HEK293 (cell line): Measurements from ENCODE around the gene NKX1-1.

Experiments used
- CTCF ChIA-PET: fragments of 350-600 bp; formaldehyde crosslinking; extraction: SDS; loops from one replicate; lab custom pipeline; 2021; ENCODE audit warnings: antibody characterized with exemption; lab: Yijun Ruan, JAX
- POLR2A ChIA-PET: fragments of 300-600 bp; formaldehyde crosslinking; extraction: SDS; loops from one replicate; lab custom pipeline; 2020; ENCODE audit warnings: antibody characterized with exemption, inconsistent platforms; lab: Yijun Ruan, JAX
- H3K27ac ChIP-seq: fragments of 200-500 bp; sonication (Bioruptor generic); 2 replicates; pipeline ENCODE4 v1.5.1; 2014; ENCODE audit warnings: low read depth, low read length, control low read depth, inconsistent platforms; ENCODE audit errors: extremely low read depth
- H3K36me3 ChIP-seq, 2 experiments: fragments of 200-500 bp in 1 of 2; sonication (Bioruptor generic) in 1 of 2; 1 replicate in 1 of 2; 2 replicates in 1 of 2; pipeline ENCODE4 v1.5.1; 2014 to 2017; ENCODE audit warnings: inconsistent platforms in 2 of 2, low read length in 2 of 2; ENCODE audit not compliant: control insufficient read depth in 2 of 2, insufficient read depth in 1 of 2
- H3K4me1 ChIP-seq: fragments of 200-500 bp; sonication (Bioruptor generic); 2 replicates; pipeline ENCODE4 v1.5.1; 2014; ENCODE audit warnings: mild to moderate bottlenecking, low read length, inconsistent platforms; ENCODE audit not compliant: control insufficient read depth, insufficient read depth
- H3K4me3 ChIP-seq: 2 replicates; pipeline ENCODE4 v1.5.1; 2011; ENCODE audit warnings: low read depth, mild to moderate bottlenecking, control low read depth, low read length, moderate library complexity
- H3K9me3 ChIP-seq: fragments of 200-500 bp; sonication (Bioruptor generic); 2 replicates; pipeline ENCODE4 v1.5.1; 2014; ENCODE audit warnings: low read depth, low read length, inconsistent platforms; ENCODE audit not compliant: control insufficient read depth, insufficient read depth
- KLF16 ChIP-seq: fragments of 450-650 bp; formaldehyde crosslinking; IDR thresholded peaks from 2 replicates; pipeline ENCODE4 v1.5.1; 2017; ENCODE audit warnings: missing biosample characterization, missing genetic modification characterization
- MZF1 ChIP-seq: fragments of 450-650 bp; formaldehyde crosslinking; IDR thresholded peaks from 2 replicates; pipeline ENCODE4 v1.5.1; 2017; ENCODE audit warnings: missing biosample characterization, missing genetic modification characterization, borderline replicate concordance
- PRDM10 ChIP-seq: fragments of 450-650 bp; formaldehyde crosslinking; IDR thresholded peaks from 2 replicates; pipeline ENCODE4 v1.5.1; 2016; ENCODE audit warnings: missing biosample characterization, missing genetic modification characterization
- RBAK ChIP-seq: fragments of 450-650 bp; formaldehyde crosslinking; IDR thresholded peaks from 2 replicates; pipeline ENCODE4 v1.5.1; 2016; ENCODE audit warnings: missing biosample characterization, missing genetic modification characterization
- YY2 ChIP-seq: fragments of 450-650 bp; formaldehyde crosslinking; IDR thresholded peaks from 2 replicates; pipeline ENCODE4 v1.5.1; 2016; ENCODE audit warnings: missing biosample characterization, missing genetic modification characterization
- ZFP69B ChIP-seq: fragments of 450-650 bp; formaldehyde crosslinking; IDR thresholded peaks from 2 replicates; pipeline ENCODE4 v1.5.1; 2016; ENCODE audit warnings: missing biosample characterization, missing genetic modification characterization
- ZNF174 ChIP-seq: fragments of 450-650 bp; formaldehyde crosslinking; IDR thresholded peaks from 2 replicates; pipeline ENCODE4 v1.5.0; 2017; ENCODE audit warnings: missing biosample characterization, mild to moderate bottlenecking, missing genetic modification characterization
- ZNF248 ChIP-seq: fragments of 450-650 bp; formaldehyde crosslinking; IDR thresholded peaks from 2 replicates; pipeline ENCODE4 v1.5.1; 2017; ENCODE audit warnings: missing biosample characterization, missing genetic modification characterization
- ZNF311 ChIP-seq: fragments of 450-650 bp; formaldehyde crosslinking; IDR thresholded peaks from 2 replicates; pipeline ENCODE4 v1.5.1; 2017; ENCODE audit warnings: missing biosample characterization, missing genetic modification characterization, borderline replicate concordance
- ZNF341 ChIP-seq: fragments of 450-650 bp; formaldehyde crosslinking; IDR thresholded peaks from 2 replicates; pipeline ENCODE4; 2016; ENCODE audit warnings: low read depth, missing biosample characterization, missing genetic modification characterization
- ZNF366 ChIP-seq: fragments of 450-650 bp; formaldehyde crosslinking; conservative IDR thresholded peaks from 2 replicates; pipeline ENCODE4 v1.5.1; 2016; ENCODE audit warnings: missing biosample characterization, missing genetic modification characterization
- ZNF391 ChIP-seq: fragments of 450-650 bp; formaldehyde crosslinking; IDR thresholded peaks from 2 replicates; pipeline ENCODE4 v1.5.1; 2016; ENCODE audit warnings: low read depth, missing biosample characterization, missing genetic modification characterization, borderline replicate concordance
- ZNF623 ChIP-seq: fragments of 450-650 bp; formaldehyde crosslinking; IDR thresholded peaks from 2 replicates; pipeline ENCODE4 v1.5.1; 2016; ENCODE audit warnings: missing biosample characterization, missing genetic modification characterization
- ZNF664 ChIP-seq: fragments of 450-650 bp; formaldehyde crosslinking; IDR thresholded peaks from 2 replicates; pipeline ENCODE4 v1.5.1; 2016; ENCODE audit warnings: missing biosample characterization, missing genetic modification characterization
- ZNF776 ChIP-seq: fragments of 450-650 bp; formaldehyde crosslinking; IDR thresholded peaks from 2 replicates; pipeline ENCODE4 v1.5.0; 2017; ENCODE audit warnings: missing biosample characterization, missing genetic modification characterization, borderline replicate concordance
- TF ChIP-seq, protein P1 (sequence below): fragments of 450-650 bp; formaldehyde crosslinking; IDR thresholded peaks from 2 replicates; pipeline ENCODE4 v1.5.1; 2017; ENCODE audit warnings: missing biosample characterization, missing genetic modification characterization
- TF ChIP-seq, protein P2 (sequence below): fragments of 450-650 bp; formaldehyde crosslinking; IDR thresholded peaks from 2 replicates; pipeline ENCODE4 v1.5.1; 2017; ENCODE audit warnings: missing biosample characterization, missing genetic modification characterization

The NKX1-1 gene

DNA sequence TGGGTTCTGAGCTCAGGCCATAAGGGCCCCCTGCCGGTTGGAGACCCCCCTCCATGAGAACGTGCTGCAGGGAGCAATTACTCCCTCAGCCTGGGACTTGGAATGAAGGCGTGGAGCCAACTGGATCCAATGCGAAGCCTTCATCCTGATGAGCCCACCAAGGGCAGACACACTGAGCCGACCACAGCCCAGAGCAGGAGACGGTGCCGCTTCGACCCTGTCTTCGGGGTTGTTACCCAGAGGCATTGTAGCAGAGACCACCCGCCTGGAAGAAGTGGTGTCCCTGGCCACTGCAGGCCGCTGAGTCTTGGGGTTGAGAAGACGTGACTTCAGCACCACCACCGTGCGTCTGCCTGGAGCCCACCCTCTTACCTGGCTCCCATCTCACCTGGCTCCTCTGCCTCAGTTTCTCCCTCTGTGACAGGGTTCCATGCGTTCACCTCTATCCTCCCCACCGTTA, 7.0 kb upstream of the NKX1-1 start (continued):
- TF ChIP-seq ZFP69B (tag by site-specific recombination) (no peak), ZNF174 (no peak), ZNF623 (tag by site-specific recombination) (no peak), PRDM10 (tag by site-specific recombination) (no peak), ZNF366 (no peak), KLF16 (no peak), ZNF341 (tag by site-specific recombination) (no peak)
- TF ChIP-seq, all 188 proteins: peak for 0

DNA sequence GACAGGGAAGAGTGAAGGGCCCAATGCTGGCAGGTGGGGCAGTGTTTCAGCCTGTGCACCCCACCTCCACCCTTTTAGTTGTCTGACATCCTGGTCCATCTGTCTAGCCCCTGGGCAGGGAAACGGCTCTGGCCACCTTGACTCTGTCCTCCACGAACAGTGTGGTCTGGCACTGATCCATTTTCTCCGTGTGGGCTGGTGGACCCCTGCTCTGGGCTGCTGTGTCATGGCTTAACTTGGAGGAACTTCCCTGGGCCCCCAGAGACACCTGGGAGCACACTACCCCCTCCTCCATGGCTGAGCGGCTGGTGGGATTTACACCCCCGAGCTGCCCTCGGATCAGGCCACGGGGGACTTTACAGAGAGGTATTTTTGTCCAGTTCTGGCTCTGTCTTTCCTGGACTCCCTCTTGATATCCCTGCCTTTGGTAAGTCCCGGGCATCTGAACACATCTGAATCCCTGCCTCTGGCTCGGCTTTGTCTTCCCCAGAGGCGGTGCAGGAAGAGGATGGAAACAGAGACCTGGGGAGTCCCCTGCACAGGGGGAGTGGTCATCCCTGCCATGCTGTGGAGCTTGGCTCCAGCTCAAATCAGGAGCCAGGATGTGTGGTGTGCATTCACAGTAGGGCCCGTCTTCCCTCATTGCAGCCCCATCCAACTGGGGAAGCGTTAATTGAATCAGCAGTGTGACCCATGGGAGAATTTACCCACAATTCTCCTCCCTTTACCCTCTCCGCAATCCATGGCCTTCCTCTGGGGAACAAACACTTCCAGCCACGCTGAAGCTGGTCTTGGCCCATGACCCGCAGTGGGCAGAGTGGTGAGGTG, 6.3 kb upstream of the NKX1-1 start:
- POLR2A ChIA-PET: no interaction called here
- Histone ChIP-seq H3K4me1 (no peaks in the 10 kb centered on the region), H3K4me3 (no peak overlapping the region), H3K9me3 (no peaks in the 10 kb centered on the region), H3K36me3 (no peaks in the 10 kb centered on the region), H3K27ac (no peak overlapping the region)
- TF ChIP-seq, protein P1, sequence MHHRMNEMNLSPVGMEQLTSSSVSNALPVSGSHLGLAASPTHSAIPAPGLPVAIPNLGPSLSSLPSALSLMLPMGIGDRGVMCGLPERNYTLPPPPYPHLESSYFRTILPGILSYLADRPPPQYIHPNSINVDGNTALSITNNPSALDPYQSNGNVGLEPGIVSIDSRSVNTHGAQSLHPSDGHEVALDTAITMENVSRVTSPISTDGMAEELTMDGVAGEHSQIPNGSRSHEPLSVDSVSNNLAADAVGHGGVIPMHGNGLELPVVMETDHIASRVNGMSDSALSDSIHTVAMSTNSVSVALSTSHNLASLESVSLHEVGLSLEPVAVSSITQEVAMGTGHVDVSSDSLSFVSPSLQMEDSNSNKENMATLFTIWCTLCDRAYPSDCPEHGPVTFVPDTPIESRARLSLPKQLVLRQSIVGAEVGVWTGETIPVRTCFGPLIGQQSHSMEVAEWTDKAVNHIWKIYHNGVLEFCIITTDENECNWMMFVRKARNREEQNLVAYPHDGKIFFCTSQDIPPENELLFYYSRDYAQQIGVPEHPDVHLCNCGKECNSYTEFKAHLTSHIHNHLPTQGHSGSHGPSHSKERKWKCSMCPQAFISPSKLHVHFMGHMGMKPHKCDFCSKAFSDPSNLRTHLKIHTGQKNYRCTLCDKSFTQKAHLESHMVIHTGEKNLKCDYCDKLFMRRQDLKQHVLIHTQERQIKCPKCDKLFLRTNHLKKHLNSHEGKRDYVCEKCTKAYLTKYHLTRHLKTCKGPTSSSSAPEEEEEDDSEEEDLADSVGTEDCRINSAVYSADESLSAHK (tag by site-specific recombination): no peak
- no peak for TF ChIP-seq ZNF391 (tag by site-specific recombination)
- no peak for TF ChIP-seq YY2 (tag by site-specific recombination)
- no peak for TF ChIP-seq ZFP69B (tag by site-specific recombination)
- no peak for TF ChIP-seq ZNF776 (tag by site-specific recombination)
- TF ChIP-seq, protein P2, sequence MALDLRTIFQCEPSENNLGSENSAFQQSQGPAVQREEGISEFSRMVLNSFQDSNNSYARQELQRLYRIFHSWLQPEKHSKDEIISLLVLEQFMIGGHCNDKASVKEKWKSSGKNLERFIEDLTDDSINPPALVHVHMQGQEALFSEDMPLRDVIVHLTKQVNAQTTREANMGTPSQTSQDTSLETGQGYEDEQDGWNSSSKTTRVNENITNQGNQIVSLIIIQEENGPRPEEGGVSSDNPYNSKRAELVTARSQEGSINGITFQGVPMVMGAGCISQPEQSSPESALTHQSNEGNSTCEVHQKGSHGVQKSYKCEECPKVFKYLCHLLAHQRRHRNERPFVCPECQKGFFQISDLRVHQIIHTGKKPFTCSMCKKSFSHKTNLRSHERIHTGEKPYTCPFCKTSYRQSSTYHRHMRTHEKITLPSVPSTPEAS (tag by site-specific recombination): no peak
- TF ChIP-seq RBAK (tag by site-specific recombination): no peak
- TF ChIP-seq MZF1 (tag by site-specific recombination): no peak
- TF ChIP-seq ZNF248 (tag by site-specific recombination): no peak
- TF ChIP-seq ZNF311 (tag by site-specific recombination): no peak
- no peak for TF ChIP-seq ZNF664 (tag by site-specific recombination)
- TF ChIP-seq, all 188 proteins: peak for 0
- CTCF ChIA-PET: no interaction called here
